Measurements from ENCODE around the gene MINDY4. TPM values are rescaled to one million over a fixed set of nuclear protein-coding genes. Genes with fewer than 3 reads are reported as not detected.

Gene MINDY4
- total and polyA plus RNA-seq, 8 donors, result 8.0 to 56.0 (median 17.4) TPM

- H3K9me3 ChIP-seq, result no peaks in the 10 kb centered on the region
- no peaks in the 10 kb centered on the region for H3K27me3 ChIP-seq
- no peak overlapping the region for H3K27ac ChIP-seq
- H3K36me3 ChIP-seq, result no peaks in the 10 kb centered on the region
- peaks cover 8 to 35% of the 10 kb centered on the region in 2 donors for H3K4me1 ChIP-seq
- intact Hi-C loops (cut with DNase I), result no loop called here
- TF ChIP-seq CTCF (IDR thresholded peaks at IDR 0.05), result no peak
- no peak for ATAC-seq
- H3K4me3 ChIP-seq, result peak overlapping the region; percentile 29 to 43
- no peak for DNase-seq
Measured at GRCh38 chr7:30754315-30754877, 16.8 kb upstream of the MINDY4 start.

GRCh38 chr7:30755384-30756154 is 15.6 kb upstream of the MINDY4 start:
- H3K27ac ChIP-seq, result peak overlapping the region; percentile 13 to 25
- peak; percentile 5 for ATAC-seq
- H3K4me3 ChIP-seq, result peak overlapping the region in 1 of 2 donors; percentile 43
- no peaks in the 10 kb centered on the region for H3K9me3 ChIP-seq
- no peaks in the 10 kb centered on the region for H3K27me3 ChIP-seq
- intact Hi-C loops (cut with DNase I), result no loop called here
- H3K36me3 ChIP-seq, result no peaks in the 10 kb centered on the region
- TF ChIP-seq CTCF (IDR thresholded peaks at IDR 0.05), result no peak
- peaks cover 8 to 35% of the 10 kb centered on the region in 2 donors for H3K4me1 ChIP-seq
- DNase-seq, result peak in 2 of 4 donors; percentile 75 to 91

- no peak overlapping the region for H3K4me3 ChIP-seq
- ATAC-seq, result no peak
- H3K9me3 ChIP-seq, result no peaks in the 10 kb centered on the region
- DNase-seq, result peak in 1 of 4 donors; percentile 57
- intact Hi-C loops (cut with DNase I), result no loop called here
- H3K27ac ChIP-seq, result peak overlapping the region in 1 of 2 donors; percentile 33
- H3K27me3 ChIP-seq, result no peaks in the 10 kb centered on the region
- H3K4me1 ChIP-seq, result peaks cover 8 to 22% of the 10 kb centered on the region in 2 donors
- TF ChIP-seq CTCF (IDR thresholded peaks at IDR 0.05), result no peak
- H3K36me3 ChIP-seq, result no peaks in the 10 kb centered on the region
Measured at GRCh38 chr7:30757342-30757692, 13.9 kb upstream of the MINDY4 start.

- Histone ChIP-seq H3K36me3 (no peaks in the 10 kb centered on the region), H3K4me3 (no peak overlapping the region), H3K4me1 (peaks cover 12 to 16% of the 10 kb centered on the region in 2 donors), H3K27me3 (no peaks in the 10 kb centered on the region), H3K9me3 (no peaks in the 10 kb centered on the region), H3K27ac (no peak overlapping the region)
- no peak for DNase-seq
- no peak for TF ChIP-seq CTCF (IDR thresholded peaks at IDR 0.05)
- intact Hi-C loops (cut with DNase I), result no loop called here
- no peak for ATAC-seq
Measured at GRCh38 chr7:30760514-30761213, 10.6 kb upstream of the MINDY4 start.
